Adipocyte (in vitro differentiated cells): ENCODE data around the gene RNF130.

ENCODE experiments used
- DNase-seq: peaks from one replicate; pipeline ENCODE4 v3.0.0-alpha.2; 2015; ENCODE audit warnings: low read depth
- H3K27me3 ChIP-seq: replicated peaks from 2 replicates; pipeline ENCODE4 v1.7.0; 2013; ENCODE audit warnings: mild to moderate bottlenecking, low read length, moderate library complexity; ENCODE audit not compliant: control insufficient read depth, insufficient read depth
- H3K36me3 ChIP-seq: 2 replicates; pipeline ENCODE4 v1.7.0; 2013; ENCODE audit warnings: low read length, mild to moderate bottlenecking, moderate library complexity; ENCODE audit not compliant: control insufficient read depth, insufficient read depth, severe bottlenecking
- H3K4me1 ChIP-seq: 2 replicates; pipeline ENCODE4 v1.7.0; 2013; ENCODE audit warnings: mild to moderate bottlenecking, low read length, moderate library complexity; ENCODE audit not compliant: control insufficient read depth, insufficient read depth
- H3K4me3 ChIP-seq: 2 replicates; pipeline ENCODE4 v1.7.0; 2013; ENCODE audit warnings: mild to moderate bottlenecking, low read length, moderate library complexity
- H3K9ac ChIP-seq: 2 replicates; pipeline ENCODE4 v1.7.0; 2013; ENCODE audit warnings: mild to moderate bottlenecking, low read length, moderate library complexity
- H3K9me3 ChIP-seq: 2 replicates; pipeline ENCODE4 v1.7.0; 2013; ENCODE audit warnings: mild to moderate bottlenecking, low read length, moderate library complexity; ENCODE audit not compliant: control insufficient read depth

Gene RNF130, protein sequence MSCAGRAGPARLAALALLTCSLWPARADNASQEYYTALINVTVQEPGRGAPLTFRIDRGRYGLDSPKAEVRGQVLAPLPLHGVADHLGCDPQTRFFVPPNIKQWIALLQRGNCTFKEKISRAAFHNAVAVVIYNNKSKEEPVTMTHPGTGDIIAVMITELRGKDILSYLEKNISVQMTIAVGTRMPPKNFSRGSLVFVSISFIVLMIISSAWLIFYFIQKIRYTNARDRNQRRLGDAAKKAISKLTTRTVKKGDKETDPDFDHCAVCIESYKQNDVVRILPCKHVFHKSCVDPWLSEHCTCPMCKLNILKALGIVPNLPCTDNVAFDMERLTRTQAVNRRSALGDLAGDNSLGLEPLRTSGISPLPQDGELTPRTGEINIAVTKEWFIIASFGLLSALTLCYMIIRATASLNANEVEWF

DNA sequence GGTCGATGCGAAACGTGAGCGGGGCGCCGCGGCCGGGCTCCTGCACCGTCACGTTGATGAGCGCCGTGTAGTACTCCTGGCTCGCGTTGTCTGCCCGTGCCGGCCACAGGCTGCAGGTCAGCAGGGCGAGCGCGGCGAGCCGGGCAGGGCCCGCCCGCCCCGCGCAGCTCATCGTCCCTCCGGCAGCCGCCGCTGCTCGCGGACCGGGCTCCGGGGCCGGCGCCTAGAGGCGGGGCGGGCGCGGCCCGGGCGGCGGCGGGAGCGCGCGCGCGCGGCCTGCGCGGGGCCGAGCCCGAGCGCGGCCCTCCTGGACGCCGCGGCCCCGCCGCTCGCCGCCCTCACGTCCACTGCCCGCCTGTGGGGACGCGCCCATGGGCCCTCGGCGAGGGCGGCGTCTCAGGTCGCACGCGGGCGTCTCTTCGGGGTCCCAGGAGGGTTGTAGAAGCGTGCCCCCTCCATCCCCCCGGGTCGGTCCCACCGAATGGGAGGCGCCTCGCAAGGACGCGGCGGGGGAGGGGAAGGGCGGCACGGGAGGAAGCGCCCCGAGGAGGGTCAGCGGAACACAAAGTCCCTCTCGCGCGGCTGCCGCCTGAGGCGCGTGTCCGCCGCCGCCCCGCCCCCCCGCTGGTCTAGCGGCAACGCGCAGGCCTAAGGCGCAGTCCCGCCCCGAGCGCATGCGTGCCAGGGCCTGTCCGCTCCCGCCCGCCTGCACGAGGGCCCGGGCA lies at the start of gene RNF130:
TSS of gene RNF130 (minus strand) at position 229 of the 725 bp plus-strand sequence. CDS start at position 172, 57 bp downstream.
- Histone ChIP-seq H3K27me3 (no peaks in the 10 kb centered on the region), H3K36me3 (no peaks in the 10 kb centered on the region)

DNA sequence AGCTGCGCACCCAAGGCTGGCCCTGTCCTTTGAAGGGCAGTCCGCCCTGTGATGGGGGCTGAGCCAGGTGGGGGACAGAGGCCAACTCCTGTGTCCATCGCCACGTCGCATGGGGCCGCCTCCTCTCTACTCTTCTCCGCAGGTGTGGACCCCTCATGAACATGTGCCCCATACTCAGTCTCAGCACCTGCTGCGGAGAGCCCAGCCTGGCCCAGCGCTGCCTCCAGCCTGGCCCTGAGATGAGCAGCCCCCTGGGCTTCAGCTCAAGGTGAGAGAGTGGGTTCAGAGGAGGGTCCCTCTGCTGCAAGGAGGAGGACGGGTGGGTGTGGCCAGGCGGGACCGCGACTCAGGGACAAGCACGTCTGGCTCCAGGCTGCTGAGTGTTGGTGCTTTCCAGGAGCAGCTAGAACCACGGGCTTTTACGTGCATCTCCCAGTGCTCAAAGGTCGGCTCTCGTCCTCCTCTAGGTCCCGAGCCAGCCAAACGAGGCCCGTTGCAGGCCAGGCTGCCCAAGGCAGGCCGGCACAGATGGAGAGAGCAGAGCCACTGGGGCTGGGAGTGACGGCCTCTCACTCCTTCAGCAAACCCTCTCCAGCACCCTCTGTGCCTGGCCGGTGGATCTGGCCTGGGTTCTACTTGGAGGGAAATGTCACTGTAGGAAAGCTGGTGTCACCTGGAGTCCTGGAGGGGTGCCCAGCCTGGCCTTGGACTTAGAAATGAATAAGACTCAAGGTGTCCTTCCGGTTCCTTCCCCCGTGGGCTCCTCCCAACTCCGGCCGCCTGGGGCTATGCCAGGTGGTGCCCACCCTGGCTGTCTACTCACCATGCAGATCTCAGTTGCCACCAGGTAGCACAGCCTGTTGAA lies 48.9 kb upstream of the RNF130 start:
- H3K36me3 ChIP-seq, result no peaks in the 10 kb centered on the region
- DNase-seq, result no peak
- peaks cover 46% of the 10 kb centered on the region for H3K27me3 ChIP-seq

More for the DNA sequence above, at the start of gene RNF130:
- Histone ChIP-seq H3K4me1 (peaks cover 13% of the 10 kb centered on the region), H3K9me3 (peaks cover 5% of the 10 kb centered on the region), H3K9ac (peak within 1 kb of the TSS; percentile 91), H3K4me3 (peak within 1 kb of the TSS; percentile 86)
- DNase-seq, result peak; percentile 98

DNA sequence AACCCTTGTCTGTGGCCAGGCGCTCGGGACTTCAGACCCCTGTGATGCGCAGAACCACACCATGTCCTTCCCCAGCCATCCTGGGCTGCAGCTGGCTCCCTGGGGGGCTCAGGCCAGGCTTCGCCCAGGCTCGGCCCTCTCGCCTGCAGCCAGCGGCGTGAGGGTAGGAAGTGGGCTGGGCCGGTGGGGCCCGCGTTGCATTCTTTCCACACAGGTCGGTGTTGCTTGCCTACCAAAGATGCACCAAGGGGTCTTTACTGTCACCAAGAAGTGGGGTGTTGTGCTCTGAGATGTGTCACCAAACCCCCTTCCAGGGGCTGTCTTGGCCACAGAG lies 48.3 kb upstream of the RNF130 start:
- Histone ChIP-seq H3K36me3 (no peaks in the 10 kb centered on the region), H3K4me1 (no peaks in the 10 kb centered on the region), H3K4me3 (no peak overlapping the region), H3K27me3 (peaks cover 42% of the 10 kb centered on the region), H3K9ac (no peak overlapping the region), H3K9me3 (no peaks in the 10 kb centered on the region)
- DNase-seq, result no peak

More for the DNA sequence above, 48.9 kb upstream of the RNF130 start:
- no peaks in the 10 kb centered on the region for H3K4me1 ChIP-seq
- no peak overlapping the region for H3K9ac ChIP-seq
- H3K9me3 ChIP-seq, result no peaks in the 10 kb centered on the region
- H3K4me3 ChIP-seq, result no peak overlapping the region

DNA sequence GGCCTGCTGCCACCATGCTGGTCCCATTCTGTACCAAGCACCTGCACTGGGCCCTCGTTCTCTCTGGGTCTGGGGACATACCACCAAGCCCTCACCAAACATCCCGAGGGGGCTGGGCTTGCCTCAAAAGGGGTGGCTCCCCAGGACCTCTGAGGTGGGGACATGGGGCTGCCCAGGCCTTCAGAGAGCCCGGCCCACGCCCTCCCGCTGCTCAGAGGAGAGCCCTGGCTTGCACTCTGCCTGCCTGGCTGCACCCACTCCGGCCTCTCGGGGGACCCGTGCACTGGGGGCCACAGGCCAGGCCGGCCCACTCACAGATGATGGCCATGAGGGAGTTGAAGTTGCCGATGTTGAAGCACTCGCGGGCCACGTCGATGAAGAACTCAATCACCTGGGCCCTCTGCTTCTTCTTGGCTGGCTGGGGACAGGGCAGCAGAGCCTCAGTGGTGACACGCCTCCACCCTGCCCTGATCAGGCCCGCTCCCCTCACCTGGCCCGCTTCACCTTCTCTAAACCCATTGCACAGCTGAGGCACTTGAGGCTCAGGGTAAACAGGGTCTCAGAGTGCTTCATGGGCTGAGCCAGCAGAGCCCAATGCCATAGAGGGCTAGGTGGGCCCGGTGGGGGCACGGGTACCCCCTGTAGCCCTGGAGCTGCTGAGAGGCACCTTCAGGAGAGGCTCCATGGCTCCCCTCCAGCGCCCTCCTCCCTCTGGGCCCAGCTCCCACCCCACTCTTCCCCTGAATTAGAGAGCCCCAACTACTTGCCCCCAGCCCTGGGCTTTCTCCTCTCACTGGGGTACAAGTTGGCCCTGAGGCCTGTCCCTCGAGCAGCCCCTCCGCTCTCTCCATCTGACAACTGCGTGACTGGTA lies 47.7 kb upstream of the RNF130 start:
- Histone ChIP-seq H3K9me3 (no peaks in the 10 kb centered on the region), H3K4me3 (no peak overlapping the region), H3K9ac (no peak overlapping the region), H3K27me3 (peaks cover 36% of the 10 kb centered on the region), H3K36me3 (no peaks in the 10 kb centered on the region), H3K4me1 (no peaks in the 10 kb centered on the region)
- DNase-seq, result no peak

DNA sequence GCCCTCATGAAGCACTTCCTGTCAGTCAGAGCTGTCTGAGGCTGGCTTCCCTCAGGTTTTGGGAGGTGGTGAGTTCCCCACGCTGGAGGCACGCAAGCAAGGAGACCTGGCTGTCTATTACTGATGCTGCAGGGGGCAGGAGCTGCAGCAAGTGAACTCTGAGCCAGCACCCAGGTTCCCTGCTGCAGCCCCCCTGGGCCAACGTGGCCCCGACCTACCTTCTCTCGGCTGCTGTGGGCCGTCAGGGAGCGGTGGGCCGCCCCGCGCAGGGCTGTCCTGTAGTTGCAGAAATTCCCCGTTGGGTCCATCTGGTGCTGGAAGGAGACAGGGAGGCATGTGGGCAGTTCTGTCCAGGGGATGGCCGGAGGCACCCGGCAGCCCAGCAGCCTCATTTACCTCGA lies 46.8 kb upstream of the RNF130 start:
- no peak for DNase-seq

DNA sequence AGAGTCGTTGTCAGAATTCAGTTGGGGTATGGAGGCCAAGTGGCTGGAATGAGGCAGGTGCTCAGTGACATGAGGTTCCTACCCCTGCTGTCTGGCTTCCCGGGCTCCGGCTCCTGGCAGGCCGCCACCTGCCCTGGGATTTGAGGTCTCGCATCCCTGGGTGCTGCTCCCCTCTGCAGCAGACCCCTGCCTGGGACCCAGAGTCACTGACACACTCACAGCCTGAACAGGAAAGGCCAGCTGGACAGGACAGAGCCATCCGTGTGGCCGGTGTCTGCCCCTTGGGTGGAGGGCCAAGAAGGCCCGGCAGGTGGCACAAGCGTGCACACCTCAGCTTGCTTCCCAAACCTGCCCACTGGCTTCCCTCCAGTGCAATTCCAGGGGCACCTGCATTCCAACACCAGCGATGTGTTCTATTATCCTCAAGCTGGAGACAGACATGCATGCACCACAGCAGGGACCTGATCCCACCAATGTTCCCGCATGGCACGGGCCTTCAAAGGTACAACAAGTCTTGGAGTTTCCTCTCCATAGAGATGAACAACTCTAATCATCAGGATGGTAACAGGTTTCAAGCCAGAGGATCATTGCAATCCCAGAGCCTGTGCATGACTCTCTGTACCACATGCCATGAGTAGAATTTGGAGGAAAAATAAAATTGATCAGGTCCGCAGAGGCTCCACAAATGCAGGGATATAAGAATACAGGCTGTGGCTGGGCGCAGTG lies 45.6 kb upstream of the RNF130 start:
- Histone ChIP-seq H3K4me3 (no peak overlapping the region), H3K9me3 (no peaks in the 10 kb centered on the region), H3K9ac (no peak overlapping the region), H3K36me3 (no peaks in the 10 kb centered on the region), H3K27me3 (peaks cover 20% of the 10 kb centered on the region), H3K4me1 (no peaks in the 10 kb centered on the region)
- no peak for DNase-seq

More for the DNA sequence above, 46.8 kb upstream of the RNF130 start:
- no peaks in the 10 kb centered on the region for H3K4me1 ChIP-seq
- H3K36me3 ChIP-seq, result no peaks in the 10 kb centered on the region
- H3K4me3 ChIP-seq, result no peak overlapping the region
- H3K9me3 ChIP-seq, result no peaks in the 10 kb centered on the region
- peaks cover 27% of the 10 kb centered on the region for H3K27me3 ChIP-seq
- H3K9ac ChIP-seq, result no peak overlapping the region

DNA sequence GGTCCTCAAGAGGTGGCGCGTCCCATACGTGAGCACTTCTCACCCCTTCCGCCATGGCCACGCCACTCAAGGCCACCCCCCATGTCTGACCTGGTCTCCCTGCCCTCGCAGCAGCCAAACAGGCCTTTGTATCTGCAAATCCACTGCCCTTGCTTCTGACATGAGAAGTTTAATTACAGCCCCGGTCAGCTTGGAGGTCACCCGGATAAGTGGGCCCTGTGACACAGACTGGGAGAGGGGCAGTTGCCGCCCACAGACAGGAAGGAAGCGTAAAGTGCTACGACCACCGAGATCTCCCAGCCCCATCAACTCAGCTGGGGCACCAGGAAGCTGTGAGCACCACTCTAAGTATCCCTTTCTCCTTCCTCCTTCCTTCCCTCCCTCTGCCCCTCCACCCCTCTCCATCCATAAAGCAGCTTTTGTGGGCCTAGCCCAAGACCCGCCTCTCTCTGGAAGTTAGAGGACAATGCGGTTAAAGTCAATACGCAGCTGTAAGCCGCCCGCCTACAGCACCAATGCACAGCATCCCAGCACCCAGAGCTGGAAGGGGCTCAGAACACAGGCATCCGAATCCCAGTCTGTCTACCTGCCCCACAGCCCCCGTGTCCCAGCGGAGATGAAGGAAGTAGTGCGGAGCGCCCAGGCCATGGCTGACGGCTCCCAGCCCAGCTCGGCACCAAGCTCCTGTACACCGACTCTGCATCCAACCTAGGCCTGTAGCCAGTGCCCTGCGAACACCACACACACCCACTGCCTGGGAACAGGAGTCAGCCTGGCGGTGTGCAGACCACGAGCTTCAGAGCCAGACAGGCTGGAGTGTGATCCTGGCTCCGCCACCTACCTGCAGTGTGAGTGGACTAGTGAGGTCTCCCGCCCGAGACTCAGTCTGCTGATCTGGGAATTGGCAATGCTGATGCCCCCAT lies 44.8 kb upstream of the RNF130 start:
- no peak overlapping the region for H3K4me3 ChIP-seq
- H3K9me3 ChIP-seq, result no peaks in the 10 kb centered on the region
- DNase-seq, result no peak
- H3K36me3 ChIP-seq, result no peaks in the 10 kb centered on the region
- H3K27me3 ChIP-seq, result peaks cover 17% of the 10 kb centered on the region
- H3K9ac ChIP-seq, result no peak overlapping the region
- no peaks in the 10 kb centered on the region for H3K4me1 ChIP-seq

DNA sequence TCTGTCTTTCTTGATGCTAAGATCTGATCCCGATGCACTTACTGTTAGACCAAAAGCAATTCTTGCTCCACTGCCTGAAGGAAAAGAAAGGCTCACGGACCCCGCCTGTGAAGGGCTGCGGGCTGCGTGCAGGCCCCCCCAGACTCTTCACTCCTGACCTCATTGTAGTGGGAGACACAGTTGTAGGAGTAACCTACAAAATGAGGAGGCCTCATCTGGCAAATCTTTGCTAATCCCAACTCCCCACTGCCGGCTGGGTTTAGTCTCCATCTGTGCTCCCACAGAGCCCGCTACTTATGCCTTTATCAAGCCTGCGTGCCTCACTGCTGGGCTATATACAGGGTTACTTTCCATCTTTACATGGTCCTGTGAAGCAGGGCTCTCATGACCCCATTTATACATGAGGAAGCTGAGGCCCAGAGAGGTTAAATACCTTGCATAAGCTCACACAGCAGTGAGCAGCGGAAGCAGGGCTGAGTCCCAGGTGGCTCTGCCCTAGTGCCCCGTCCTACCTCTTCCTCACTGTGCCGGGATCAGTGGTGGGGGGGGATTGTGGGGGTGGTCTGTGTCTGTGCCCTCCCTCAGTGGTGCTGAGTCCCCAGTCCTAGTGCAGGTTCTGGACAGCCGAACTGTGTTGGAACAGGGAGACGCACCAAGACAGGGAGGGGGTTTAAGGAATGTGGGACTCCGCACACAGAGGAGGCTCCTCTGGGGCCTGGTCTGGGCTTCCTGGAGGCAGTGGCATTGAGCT lies 43.9 kb upstream of the RNF130 start:
- peaks cover 22% of the 10 kb centered on the region for H3K27me3 ChIP-seq
- H3K4me1 ChIP-seq, result no peaks in the 10 kb centered on the region
- no peak overlapping the region for H3K4me3 ChIP-seq
- no peaks in the 10 kb centered on the region for H3K9me3 ChIP-seq
- H3K36me3 ChIP-seq, result no peaks in the 10 kb centered on the region
- DNase-seq, result no peak
- no peak overlapping the region for H3K9ac ChIP-seq
